Psoas muscle (tissue), 8 donors: Measurements from ENCODE around the gene SLC44A1. TPM values are rescaled to one million over a fixed set of nuclear protein-coding genes. Genes with fewer than 3 reads are reported as not detected.

ENCODE experiments used
- ATAC-seq, 4 donors: fragments of 200-7000 bp; cut with Tn5 transposase; one replicate each; pipeline ENCODE4 v1.9.1; 2020; ENCODE audit warnings: moderate library complexity in 3 of 4, mild to moderate bottlenecking in 2 of 4
- DNase-seq, 2 donors: peaks; one replicate each; pipeline ENCODE4 v3.0.0-alpha.2; 2020
- H3K27ac ChIP-seq: fragments of 200-600 bp; one replicate; pipeline ENCODE4 v1.8.0; 2022
- H3K27me3 ChIP-seq, 3 donors: fragments of 200-600 bp in 1 of 3; one replicate each; pipeline versions ENCODE4 v1.6.1 to v1.8.0; 2013 to 2022; ENCODE audit warnings: low read length in 2 of 3, mild to moderate bottlenecking in 2 of 3, moderate library complexity in 1 of 3; ENCODE audit not compliant: insufficient read depth in 3 of 3
- H3K36me3 ChIP-seq, 2 donors: fragments of 200-600 bp in 1 of 2; one replicate each; pipeline versions ENCODE4 v1.6.1 to v1.8.0; 2013 to 2022; ENCODE audit warnings: low read depth in 1 of 2, mild to moderate bottlenecking in 1 of 2, moderate library complexity in 1 of 2; ENCODE audit not compliant: insufficient read depth in 1 of 2
- H3K4me1 ChIP-seq: fragments of 200-600 bp; one replicate; pipeline ENCODE4 v1.8.0; 2022
- H3K4me3 ChIP-seq: fragments of 200-600 bp; one replicate; pipeline ENCODE4 v1.8.0; 2022; ENCODE audit warnings: mild to moderate bottlenecking
- H3K9me3 ChIP-seq: fragments of 200-600 bp; one replicate; pipeline ENCODE4 v1.8.0; 2022
- WGBS, 3 donors: extraction: QIAGEN DNeasy Blood & Tissue Kit; methylation state at CpG; one replicate each; pipeline versions ENCODE4 v1.1.6 to v1.1.7; 2013; 5-methylcytosine and 5-hydroxymethylcytosine counted together
- intact Hi-C, 2 donors: fragments of 100-400 bp; cut with DNase I; formaldehyde crosslinking; loops; one replicate each; pipeline versions ENCODE4 v1.11.0 to v1.14.2; 2022
- polyA plus RNA-seq, 3 donors: library from polyadenylated mRNA; stranded (reverse); fragments of 200-250 nt; gene quantifications; one replicate each; pipeline ENCODE4 v1.2.3, GENCODE V29; 2013
- total RNA-seq, 4 donors: library from RNA; stranded (reverse); fragmentation: NEBNext Ultra II Directional in 2 of 4; extraction: Animal tissue kit (Norgen Biotek cat#: 25700) in 2 of 4; gene quantifications; one replicate each; pipeline versions ENCODE4 v1.2.1 to v1.2.4, GENCODE V29; 2021 to 2023
- TF ChIP-seq, protein P1 (sequence below): fragments of 200-600 bp; IDR thresholded peaks from one replicate; pipeline ENCODE4 v1.8.0; 2022; ENCODE audit warnings: antibody characterized with exemption
- donor health status: healthy with polysubstance abuse.
- donor health status: DM: no; HTN: no; CAD: no; lungs with moderate emphysema.
- donor health status: Bipolar disorder and iron deficiency.
- donor health status: healthy.
- donor health status: DM: yes; HTN: yes; CAD: no.
- donor health status: DM: no; HTN: no; CAD: no.
- donor health status: DM: no; HTN: no; CAD: no.
- donor health status: DM: yes; HTN: yes; CAD: no.

SLC44A1 gene
- total and polyA plus RNA-seq, 7 donors, result 3.3 to 18.9 (median 7.0) TPM

DNA sequence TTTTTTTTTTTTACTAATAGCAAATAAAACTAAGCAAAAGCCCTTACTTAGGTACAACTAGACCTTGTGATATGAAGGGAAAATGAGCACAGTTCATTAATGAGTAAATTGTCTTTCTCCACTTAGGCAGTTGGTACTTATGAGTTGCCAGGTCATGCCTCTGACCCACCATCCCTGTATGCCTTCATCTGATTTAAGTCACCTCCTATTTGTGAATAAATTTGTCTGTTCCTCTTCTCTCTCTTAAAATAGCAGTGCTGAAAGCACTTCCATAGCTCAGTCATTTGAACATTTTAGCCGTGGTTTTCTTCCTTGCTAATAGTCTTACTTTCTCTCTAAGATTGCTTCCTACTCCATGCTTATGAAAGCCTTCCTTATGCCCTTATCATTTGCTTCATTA lies 61.4 kb downstream of the SLC44A1 start:
- TF ChIP-seq, protein P1, sequence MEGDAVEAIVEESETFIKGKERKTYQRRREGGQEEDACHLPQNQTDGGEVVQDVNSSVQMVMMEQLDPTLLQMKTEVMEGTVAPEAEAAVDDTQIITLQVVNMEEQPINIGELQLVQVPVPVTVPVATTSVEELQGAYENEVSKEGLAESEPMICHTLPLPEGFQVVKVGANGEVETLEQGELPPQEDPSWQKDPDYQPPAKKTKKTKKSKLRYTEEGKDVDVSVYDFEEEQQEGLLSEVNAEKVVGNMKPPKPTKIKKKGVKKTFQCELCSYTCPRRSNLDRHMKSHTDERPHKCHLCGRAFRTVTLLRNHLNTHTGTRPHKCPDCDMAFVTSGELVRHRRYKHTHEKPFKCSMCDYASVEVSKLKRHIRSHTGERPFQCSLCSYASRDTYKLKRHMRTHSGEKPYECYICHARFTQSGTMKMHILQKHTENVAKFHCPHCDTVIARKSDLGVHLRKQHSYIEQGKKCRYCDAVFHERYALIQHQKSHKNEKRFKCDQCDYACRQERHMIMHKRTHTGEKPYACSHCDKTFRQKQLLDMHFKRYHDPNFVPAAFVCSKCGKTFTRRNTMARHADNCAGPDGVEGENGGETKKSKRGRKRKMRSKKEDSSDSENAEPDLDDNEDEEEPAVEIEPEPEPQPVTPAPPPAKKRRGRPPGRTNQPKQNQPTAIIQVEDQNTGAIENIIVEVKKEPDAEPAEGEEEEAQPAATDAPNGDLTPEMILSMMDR, result no peak
- no peaks in the 10 kb centered on the region for H3K9me3 ChIP-seq

DNA sequence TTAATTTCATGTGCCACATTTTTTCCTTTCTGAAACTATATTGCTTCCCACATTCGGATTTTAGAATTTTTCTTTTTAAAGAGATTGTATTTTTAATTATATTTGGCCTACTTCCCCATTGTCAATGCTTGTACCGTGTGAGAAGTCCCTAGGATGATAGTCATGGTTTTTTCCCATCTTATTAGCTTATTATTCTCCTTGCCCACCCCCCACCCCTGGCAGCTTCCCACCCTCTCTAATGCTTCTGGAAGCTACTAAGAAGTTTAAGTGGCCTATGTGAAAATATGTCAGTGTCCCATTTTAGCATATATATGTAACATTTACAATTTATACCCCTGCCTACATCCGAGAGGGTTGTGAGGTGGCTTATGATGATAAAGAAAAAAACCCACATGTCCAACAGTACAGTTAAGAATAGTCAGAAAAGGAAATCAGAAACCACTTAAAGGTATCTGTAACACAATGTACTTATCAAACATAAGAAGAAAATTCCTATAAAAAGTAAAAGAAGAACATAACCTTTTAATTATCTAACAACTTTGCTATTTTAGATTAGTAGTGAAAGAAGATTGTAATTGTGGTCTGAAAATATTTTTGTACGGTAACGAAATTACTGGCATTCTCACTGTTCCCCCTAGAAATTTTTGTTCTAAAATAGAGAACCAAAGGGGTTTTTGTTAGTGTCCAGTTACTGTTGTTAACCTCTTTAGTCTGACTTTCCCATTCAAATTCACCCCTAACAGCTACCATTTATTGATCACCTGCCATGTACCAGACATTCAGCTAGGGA lies 62.1 kb downstream of the SLC44A1 start:
- 82 to 91% (median 90%) methylated on average over 5 of the region's 5 CpGs for WGBS, 3 donors
- DNase-seq, result no peak
- H3K4me1 ChIP-seq, result no peaks in the 10 kb centered on the region
- H3K36me3 ChIP-seq, result no peaks in the 10 kb centered on the region
- H3K9me3 ChIP-seq, result no peaks in the 10 kb centered on the region
- H3K27ac ChIP-seq, result no peak overlapping the region
- intact Hi-C loops, result no loop called here
- no peak for ATAC-seq
- TF ChIP-seq, protein P1, result no peak
- no peaks in the 10 kb centered on the region for H3K27me3 ChIP-seq
- no peak overlapping the region for H3K4me3 ChIP-seq

More for the DNA sequence above, 61.4 kb downstream of the SLC44A1 start:
- intact Hi-C loops, result no loop called here
- no peak for DNase-seq
- H3K4me3 ChIP-seq, result no peak overlapping the region
- 63 to 73% (median 71%) methylated on average over 1 of the region's 1 CpG for WGBS, 3 donors
- H3K27me3 ChIP-seq, result no peaks in the 10 kb centered on the region
- no peaks in the 10 kb centered on the region for H3K4me1 ChIP-seq
- H3K36me3 ChIP-seq, result no peaks in the 10 kb centered on the region
- H3K27ac ChIP-seq, result no peak overlapping the region
- no peak for ATAC-seq

DNA sequence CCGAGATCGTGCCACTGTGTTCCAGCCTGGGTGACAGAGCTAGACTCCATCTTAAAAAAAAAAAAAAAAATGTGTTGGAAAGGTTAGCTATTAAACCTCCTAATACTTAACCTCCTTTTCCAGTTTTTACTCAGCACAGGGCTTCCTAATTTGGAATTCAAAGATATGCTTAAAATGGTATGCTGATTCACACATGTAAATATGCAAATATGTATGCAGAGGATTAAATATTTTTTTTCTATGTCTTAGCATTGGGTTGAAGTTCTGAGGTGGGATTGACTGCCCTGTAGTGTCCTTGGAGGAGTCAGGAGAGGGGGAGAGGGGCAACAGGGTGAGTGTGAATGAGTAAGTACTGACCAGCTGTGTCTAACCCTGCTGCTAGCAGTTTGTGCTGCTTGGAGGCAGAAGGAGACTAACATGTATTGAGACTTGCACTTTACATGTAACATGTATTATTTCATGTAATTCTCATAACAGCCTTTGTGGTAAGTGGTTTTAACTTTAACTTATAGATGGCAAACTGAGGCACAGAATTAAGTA lies 63.2 kb downstream of the SLC44A1 start:
- TF ChIP-seq, protein P1, result no peak
- intact Hi-C loops, result no loop called here
- no peak overlapping the region for H3K4me3 ChIP-seq
- no peak for DNase-seq
- H3K36me3 ChIP-seq, result no peaks in the 10 kb centered on the region
- H3K9me3 ChIP-seq, result no peaks in the 10 kb centered on the region
- 96 to 100% (median 100%) methylated on average over 2 of the region's 2 CpGs for WGBS, 3 donors
- no peak for ATAC-seq
- H3K4me1 ChIP-seq, result no peaks in the 10 kb centered on the region
- no peak overlapping the region for H3K27ac ChIP-seq
- no peaks in the 10 kb centered on the region for H3K27me3 ChIP-seq

DNA sequence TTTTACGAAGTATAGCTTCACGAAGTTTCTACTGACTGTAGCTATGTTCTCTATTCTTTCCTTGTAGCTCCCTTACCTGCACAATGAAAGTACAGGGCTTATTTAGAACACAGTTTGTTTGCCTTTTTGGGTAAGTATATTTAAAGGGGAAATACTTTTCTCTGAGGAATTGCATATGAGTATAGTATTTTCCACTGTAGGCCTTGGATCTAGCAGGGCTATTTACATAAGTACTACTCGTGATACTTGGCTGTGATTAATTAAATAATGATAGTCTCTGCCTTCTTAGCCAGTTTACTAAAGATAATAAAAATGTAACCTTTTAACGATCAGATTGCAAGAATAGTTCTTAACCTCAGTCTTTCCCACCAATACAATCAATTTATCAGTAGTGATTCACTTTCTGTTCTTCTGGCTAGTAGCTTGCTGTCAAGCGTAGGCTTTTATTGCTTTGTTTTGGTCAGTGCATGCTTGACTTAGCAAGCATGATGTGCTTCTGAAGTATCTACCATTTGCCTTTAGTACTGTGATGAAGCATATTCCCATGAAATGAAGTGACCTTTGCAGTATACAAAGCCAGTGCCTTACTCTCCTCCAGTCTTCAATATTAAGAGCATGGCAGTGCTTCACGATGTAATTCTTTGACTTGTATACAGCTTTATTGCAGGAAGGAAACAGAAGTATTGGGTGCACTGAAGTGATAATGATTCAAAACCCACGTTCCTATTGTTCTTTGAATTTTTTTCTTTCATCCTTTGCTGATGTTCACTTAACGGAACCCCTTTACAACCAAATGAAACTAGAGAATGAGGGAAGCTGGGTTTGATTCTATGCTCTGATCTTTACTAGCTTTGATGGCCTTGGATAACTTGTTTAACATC lies 64.2 kb downstream of the SLC44A1 start:
- WGBS, 3 donors, result 85 to 87% (median 85%) methylated on average over 8 of the region's 8 CpGs
- Histone ChIP-seq H3K9me3 (no peaks in the 10 kb centered on the region), H3K36me3 (no peaks in the 10 kb centered on the region), H3K27me3 (no peaks in the 10 kb centered on the region), H3K4me1 (no peaks in the 10 kb centered on the region), H3K4me3 (no peak overlapping the region), H3K27ac (no peak overlapping the region)
- DNase-seq (no peak), ATAC-seq (no peak)
- TF ChIP-seq, protein P1, result no peak
- intact Hi-C loops, result no loop called here
